Activated CD4-positive, alpha-beta T cell treated with anti-CD3 and anti-CD28 coated beads, Interleukin-2, Interleukin-4, amounts not matched to agents 100 ng/mL and 50 ng/mL, durations not matched to agents 16 hours and 8 hours (primary cell): ENCODE results near the gene SLC22A7.
"Not testable (repeated sequence)": the region's sequence is repeated elsewhere in the genome, so short reads cannot be mapped to it uniquely, and the experiment has no call there.

Source experiments
- DNase-seq: peaks from one replicate; pipeline ENCODE4 v3.0.0-alpha.2; 2020; ENCODE audit warnings: low spot score

SLC22A7 gene

GRCh38 chr6:43346243-43346642, 48.2 kb downstream of the SLC22A7 start:
- DNase-seq, result not testable (repeated sequence)

- no peak for DNase-seq
Measured at GRCh38 chr6:43347021-43347420, 49.0 kb downstream of the SLC22A7 start.

GRCh38 chr6:43347444-43347843, 49.4 kb downstream of the SLC22A7 start:
- no peak for DNase-seq

GRCh38 chr6:43351951-43352350, 53.9 kb downstream of the SLC22A7 start:
- DNase-seq, result not testable (repeated sequence)
